HG03457 (cell line): Measurements from ENCODE around the gene SLC5A11.
"Not testable (repeated sequence)": the region's sequence is repeated elsewhere in the genome, so short reads cannot be mapped to it uniquely, and the experiment has no call there.

Experiments
- ATAC-seq: cut with Tn5 transposase; IDR thresholded peaks from one replicate; pipeline ENCODE4 v1.9.1; 2021; ENCODE audit warnings: moderate number of reproducible peaks; ENCODE audit not compliant: unreplicated experiment

The SLC5A11 gene

GRCh38 chr16:24834459-24835335 lies 11.1 kb upstream of the SLC5A11 start:
- no peak for ATAC-seq

DNA sequence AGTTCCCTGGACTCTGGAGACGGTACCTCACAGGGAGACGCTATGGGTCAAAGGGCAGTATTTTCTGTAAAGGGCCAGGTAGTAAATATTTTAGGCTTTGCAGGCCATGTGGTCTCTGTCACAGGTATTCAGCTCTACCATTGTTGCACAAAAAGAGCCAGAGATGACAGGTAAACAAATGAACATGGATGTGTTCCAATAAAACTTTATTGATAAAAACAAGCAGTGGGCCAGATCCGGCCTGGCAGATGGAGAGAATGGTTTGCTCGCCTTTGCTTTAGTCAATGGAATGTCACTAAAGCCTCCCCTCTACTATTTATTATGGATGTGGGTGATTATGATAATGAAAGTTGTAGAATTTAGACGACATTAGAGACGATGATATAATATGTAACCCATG lies 8.9 kb upstream of the SLC5A11 start:
- no peak for ATAC-seq

DNA sequence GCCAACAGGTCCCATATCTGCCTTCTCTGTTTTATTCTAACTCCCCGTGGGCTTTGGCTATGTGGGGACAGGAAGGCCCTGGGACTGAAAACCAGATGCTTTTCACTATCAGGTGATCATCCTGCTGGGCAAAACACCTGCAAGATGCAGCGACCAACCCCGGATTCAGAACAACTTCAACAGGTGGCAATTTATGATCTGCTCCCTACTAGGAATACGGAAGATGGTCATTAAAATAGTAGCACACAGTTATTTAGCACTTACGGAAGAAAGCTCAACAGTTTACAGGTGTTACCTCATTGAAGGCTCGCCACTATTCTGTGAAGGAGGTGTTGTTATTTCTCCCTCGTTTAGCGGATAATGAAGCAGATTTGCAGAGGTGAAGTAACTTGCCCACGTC lies 7.8 kb upstream of the SLC5A11 start:
- no peak for ATAC-seq

DNA sequence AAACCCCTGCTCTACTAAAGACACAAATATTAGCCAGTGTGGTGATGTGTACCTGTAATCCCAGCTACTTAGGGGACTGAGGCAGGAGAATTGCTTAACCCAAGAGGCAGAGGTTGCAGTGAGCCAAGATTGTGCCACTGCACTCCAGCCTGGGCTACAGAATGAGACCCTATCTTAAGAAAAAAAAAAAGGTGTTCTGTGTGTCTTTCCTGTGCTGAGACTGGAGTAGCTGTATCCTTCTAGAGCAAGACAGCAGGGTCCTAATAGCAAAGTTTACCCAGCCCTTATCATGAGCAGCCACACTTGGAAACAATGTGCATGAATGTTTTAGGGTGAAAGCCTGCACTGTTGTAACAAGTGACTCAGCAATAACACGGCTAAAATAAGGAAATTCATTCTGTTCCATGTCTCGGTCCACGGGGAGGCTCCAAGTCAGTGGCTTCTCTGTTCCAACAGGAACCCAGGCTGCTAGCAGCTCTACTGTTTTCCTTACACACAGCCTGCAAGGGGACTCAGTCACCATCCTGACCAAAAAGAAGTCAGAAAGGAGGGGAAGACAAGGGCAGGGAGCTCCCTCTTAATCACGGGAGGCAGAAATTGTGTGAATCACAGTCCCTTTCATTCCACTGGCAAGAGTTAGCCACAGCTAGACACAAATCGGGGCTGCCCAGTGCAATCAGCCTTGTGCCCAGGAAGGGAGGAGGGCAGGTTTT lies 7.1 kb upstream of the SLC5A11 start:
- ATAC-seq, result no peak

DNA sequence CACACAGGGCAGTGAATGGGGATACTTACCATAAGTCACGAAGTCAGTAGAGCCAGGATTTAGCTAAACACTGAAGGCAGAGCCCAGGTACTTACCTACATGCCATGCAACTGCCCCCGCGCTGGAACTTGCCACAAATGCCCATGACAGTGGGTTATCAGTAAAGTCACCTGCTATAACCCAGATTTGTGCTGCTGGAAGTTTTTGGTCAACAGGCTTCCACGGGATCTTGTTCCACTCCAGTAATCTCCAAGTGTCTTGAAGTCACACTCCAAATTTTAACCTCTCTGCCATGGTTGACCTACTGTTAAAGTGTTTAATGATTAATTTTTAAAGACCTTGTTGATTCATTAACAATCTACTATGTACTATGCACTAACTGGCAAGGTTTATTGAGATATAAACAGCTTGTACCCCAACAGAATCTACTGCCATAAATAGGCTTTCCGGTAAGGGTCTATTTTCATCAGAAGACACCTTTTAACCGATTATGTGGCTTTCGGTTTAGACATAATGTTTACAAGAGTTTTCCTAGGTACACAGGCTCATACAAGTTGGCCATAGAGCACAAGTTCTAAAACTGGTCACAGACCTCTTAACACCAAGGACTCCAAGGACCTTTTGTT lies 6.3 kb upstream of the SLC5A11 start:
- no peak for ATAC-seq

DNA sequence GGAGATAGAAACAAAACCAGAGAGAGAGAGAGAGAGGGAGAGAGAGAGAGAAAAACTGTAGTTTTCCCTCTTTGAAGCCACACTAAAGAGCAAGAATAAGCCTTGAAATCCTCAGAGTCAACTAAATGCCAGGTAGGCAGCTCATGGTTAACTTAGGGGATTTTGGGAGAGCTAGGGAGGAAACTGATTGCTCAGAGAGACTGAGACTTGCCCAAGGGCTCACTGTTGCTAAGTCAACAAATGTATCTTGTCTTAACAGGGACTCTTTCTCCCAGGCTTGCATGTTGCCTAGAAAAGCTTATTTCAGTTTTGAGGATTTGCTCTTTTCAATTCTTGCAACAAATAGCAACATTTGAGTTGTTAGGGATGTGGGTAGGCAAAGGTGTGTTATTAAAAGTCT lies 4.5 kb upstream of the SLC5A11 start:
- no peak for ATAC-seq

GRCh38 chr16:24844101-24845030 lies 1.4 kb upstream of the SLC5A11 start:
- ATAC-seq, result no peak

DNA sequence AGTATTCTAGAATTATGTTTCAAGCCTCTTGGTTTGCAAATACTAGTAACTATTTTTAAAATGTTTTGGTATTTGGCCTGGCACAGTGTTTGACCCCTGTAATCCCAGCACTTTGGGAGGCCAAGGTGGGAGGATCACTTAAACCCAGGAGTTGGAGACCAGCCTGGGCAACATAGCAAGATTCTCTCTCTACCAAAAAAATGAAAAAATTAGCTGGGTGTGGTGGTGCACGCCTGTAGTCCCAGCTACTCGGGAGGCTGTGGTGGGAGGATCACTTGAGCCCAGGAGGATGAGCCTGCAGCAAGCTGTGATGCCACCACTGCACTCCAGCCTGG lies 765 bp upstream of the SLC5A11 start:
- ATAC-seq, result not testable (repeated sequence)

DNA sequence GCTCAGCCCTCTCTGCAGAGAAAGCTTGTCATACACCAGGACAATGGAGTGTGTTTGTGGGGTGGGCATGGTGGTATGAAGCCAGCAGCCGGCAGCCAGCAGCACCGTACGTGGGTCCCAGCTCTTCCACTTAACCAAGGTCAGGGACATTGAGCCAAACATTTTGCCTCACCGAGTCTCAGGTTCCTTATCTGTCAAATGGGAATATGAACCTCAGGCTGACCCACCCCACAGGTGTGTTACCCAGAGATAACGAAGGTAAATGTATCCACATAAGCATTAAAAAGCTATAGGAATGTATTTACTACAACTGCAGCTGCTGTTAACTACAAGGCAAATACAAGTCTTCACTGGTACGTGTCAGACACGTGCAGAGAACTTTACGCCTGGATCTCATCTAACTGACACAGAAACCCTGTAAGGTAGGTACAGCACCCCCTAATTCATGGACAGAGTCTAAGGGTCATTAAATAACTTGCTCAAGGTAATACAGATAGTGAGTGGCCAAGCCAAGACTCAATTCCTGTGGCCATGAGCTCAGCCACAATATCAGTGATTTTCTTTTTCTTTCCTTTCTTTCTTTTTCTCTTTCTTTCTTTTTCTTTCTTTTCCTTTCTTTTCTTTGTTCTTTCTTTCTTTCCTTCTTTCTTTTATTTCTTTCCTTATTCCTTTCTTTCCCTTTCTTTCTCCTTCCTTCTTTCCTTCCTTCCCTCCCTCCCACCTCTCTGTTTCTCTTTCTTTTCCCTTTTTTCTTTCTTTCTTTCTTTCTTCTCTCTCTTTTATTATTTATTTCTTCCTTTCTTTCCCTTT lies 990 bp downstream of the SLC5A11 start:
- ATAC-seq, result no peak

DNA sequence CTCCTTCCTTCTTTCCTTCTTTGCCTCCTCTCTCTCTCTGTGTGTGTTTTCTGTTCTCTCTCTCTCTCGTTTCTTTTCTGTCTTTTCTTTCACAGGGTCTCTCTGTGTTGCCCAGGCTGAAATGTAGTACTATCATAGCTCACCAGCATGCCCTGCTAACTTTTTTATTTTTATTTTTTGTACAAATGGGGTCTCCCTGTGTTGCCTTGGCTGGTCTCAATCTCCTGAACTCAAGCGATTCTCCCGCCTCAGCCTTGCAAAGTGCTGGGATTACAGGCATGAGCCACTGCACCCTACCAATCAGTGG lies 1.5 kb downstream of the SLC5A11 start:
- ATAC-seq, result no peak

DNA sequence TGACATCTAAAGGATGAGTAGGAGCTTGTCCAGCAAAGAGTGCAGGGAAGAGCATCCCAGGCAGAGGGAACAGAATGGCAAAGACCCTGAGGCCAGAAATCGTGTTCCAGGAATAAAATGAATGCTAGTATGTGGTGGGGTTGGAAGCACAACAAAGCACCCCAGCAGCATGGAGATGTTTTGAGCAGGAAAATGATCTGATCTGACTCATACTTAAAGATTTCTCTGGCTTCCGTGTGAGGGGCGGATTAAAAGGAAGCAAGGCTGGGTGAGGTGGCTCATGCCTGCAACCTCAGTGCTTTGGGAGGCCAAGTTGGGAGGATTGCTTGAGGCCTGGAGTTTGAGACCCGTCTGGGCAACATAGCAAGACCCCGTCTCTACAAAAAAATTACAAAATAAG lies 2.3 kb downstream of the SLC5A11 start:
- no peak for ATAC-seq

DNA sequence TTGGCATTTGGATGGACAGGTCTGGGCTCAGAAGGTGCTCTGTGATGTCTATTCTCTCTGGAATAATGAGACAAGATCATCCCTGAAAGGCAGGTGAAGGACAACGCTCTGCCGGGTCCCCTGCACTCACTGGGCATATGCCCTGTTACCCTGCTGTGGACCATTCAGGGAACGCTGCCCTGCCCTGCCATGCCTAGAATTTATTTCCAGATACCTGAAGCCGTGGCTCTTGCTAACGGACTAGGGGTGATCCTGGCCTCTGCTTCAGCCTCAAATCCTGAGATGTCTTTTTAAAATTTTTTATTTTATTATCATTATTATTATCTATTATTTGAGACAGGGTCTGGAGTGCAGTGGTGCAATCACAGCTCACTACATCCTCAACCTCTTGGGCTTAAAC lies 3.9 kb downstream of the SLC5A11 start:
- ATAC-seq, result no peak

DNA sequence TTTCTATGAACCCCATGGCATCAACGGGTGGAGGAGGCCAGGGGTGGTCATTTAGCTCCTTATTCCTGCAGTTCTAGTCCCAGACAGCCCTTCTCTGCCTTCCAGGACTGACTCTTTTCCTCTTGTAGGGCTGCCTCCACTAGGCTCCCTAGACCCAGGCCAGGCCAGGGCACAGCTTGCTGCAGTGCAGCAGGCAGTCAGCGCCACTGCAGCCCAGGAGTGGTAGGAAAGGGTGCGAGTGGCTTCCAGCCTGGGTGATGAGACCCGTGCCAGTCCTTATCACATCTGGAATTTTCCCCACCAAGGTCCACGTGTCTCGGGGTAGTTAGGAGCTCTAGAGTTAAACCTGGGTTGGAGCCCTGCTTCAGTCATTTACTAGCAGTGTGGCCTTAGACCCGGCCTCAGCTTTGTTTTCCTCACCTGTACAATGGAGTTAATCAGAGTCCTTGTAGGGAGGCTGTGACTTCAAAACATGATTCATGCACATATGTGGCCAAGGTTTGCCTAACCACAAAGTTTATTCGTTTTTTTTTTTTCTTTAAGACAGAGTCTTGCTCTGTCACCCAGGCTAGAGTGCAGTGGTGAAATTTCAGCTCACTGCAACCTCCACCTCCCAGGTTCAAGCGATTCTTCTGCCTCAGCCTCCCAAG lies 4.7 kb downstream of the SLC5A11 start:
- ATAC-seq, result no peak

DNA sequence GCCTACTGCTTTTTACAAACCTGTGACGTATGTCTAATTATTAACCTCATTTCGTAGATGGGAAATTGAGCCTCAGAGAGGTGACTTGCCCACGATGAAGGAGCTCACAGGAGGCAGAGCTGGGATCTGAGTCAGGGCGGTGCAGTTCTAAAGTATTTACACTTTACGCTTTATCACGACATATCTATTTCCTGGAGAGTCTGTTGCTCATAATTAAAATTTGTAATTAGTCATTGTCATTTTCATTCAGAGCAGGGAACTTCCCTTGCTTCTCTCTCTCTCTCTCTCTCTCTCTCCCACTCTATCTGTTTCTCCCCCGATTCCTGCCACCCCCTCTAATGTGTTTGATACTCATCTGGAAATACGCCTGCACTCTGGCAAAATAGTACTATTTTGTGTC lies 5.9 kb downstream of the SLC5A11 start:
- ATAC-seq, result no peak

GRCh38 chr16:24852281-24852721 lies 6.5 kb downstream of the SLC5A11 start:
- ATAC-seq, result no peak

GRCh38 chr16:24853169-24853824 lies 7.5 kb downstream of the SLC5A11 start:
- no peak for ATAC-seq

- ATAC-seq, result no peak
Observed at GRCh38 chr16:24853830-24854229, 8.1 kb downstream of the SLC5A11 start.

DNA sequence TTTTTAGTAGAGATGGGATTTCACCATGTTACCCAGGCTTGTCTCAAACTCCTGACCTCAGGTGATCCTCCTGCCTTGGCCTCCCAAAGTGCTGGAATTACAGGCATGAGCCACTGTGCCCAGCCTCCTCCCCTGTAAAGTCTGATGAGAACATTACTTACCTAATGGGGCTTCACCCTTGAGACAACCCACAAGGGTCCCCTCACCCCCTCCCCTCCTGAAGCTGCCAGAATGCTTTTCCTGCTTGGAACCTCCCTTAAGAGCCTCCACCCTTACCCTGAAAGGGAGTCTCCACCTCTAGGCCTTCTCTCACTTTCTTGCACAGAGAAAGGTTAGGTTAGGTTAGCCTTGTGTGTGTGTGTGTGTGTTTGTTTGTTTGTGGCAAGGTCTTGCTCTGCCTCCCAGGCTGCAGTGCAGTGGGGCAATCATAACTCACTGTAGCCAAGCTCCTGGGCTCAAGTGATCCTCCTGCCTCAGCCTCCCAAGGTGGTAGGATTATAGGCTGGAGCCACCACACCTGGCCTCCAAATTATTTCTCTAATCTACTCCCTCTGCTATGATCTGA lies 8.9 kb downstream of the SLC5A11 start:
- no peak for ATAC-seq

DNA sequence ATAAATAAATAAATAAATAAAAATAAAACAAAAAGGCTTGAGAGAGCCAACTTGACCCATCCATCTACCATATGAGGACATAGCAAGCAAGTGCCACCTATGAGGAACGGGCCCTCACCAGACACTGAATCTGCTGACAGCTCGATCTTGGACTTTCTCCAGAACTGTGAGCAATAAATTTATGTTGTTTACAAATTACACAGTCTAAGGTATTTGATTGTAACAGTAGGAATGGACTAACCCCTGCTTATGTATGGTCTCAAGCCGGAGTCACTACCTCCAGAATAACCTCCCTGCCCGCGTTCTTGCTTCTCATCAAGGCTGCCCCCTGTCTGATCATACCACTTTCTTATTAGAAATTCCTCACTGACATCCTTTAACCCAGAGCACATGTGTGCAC lies 9.9 kb downstream of the SLC5A11 start:
- no peak for ATAC-seq
